Progenitor cell of endocrine pancreas (in vitro differentiated cells): ENCODE results near the gene OSBPL6. TPM values are rescaled to one million over a fixed set of nuclear protein-coding genes. Genes with fewer than 3 reads are reported as not detected.

ENCODE experiments used
- DNase-seq: peaks from one replicate; pipeline ENCODE4 v3.0.0; 2021; ENCODE audit warnings: low spot score; ENCODE audit not compliant: unreplicated experiment
- H3K27ac Mint-ChIP-seq: 2 replicates; pipeline ENCODE4 v1.8.0; 2021; ENCODE audit warnings: mild to moderate bottlenecking, moderate library complexity, mixed read lengths
- H3K27me3 Mint-ChIP-seq: 2 replicates; pipeline ENCODE4 v1.8.0; 2021; ENCODE audit warnings: mixed read lengths
- H3K36me3 Mint-ChIP-seq: 2 replicates; pipeline ENCODE4 v1.8.0; 2022; ENCODE audit warnings: mixed read lengths; ENCODE audit not compliant: insufficient read depth
- H3K4me1 Mint-ChIP-seq: 2 replicates; pipeline ENCODE4 v1.8.0; 2021; ENCODE audit warnings: low read depth, mixed read lengths
- H3K4me3 Mint-ChIP-seq: 2 replicates; pipeline ENCODE4 v1.8.0; 2021; ENCODE audit warnings: low read depth, mild to moderate bottlenecking, moderate library complexity, mixed read lengths
- H3K9me3 Mint-ChIP-seq: 2 replicates; pipeline ENCODE4 v1.8.0; 2021; ENCODE audit warnings: low read depth, mixed read lengths
- total RNA-seq: library from RNA; stranded (reverse); gene quantifications from 2 replicates; pipeline ENCODE4 v1.2.1, GENCODE V29; 2021
- TF ChIP-seq, protein P1 (sequence below): fragments of 200-600 bp; sonication (generic); IDR thresholded peaks from one replicate; pipeline ENCODE4 v1.5.0; 2021; ENCODE audit warnings: antibody characterized with exemption, mild to moderate bottlenecking; ENCODE audit not compliant: unreplicated experiment

Gene OSBPL6
- total RNA-seq, 1 donor from 2014 or later, result 2.4 TPM

DNA sequence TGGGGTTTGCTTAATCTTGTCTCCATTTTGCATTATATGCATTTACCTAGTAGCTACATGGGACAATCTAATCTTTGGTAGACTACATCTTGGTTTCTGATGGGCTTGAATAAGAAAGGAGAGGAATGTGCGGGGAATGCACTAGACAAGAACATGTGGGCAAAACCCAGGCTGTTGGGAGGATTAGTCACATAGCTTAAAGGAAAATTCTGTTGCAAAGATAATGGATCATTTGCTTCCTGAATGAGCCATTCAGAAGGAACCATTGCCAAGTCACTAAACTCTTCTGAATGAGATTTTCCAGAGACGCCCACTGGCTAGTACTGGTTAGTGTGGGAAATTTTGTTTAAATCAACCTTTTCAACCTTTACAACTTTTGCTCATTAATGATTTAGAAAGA, 84.8 kb downstream of the OSBPL6 start:
- peaks cover 19% of the 10 kb centered on the region for H3K4me1 Mint-ChIP-seq
- TF ChIP-seq, protein P1, sequence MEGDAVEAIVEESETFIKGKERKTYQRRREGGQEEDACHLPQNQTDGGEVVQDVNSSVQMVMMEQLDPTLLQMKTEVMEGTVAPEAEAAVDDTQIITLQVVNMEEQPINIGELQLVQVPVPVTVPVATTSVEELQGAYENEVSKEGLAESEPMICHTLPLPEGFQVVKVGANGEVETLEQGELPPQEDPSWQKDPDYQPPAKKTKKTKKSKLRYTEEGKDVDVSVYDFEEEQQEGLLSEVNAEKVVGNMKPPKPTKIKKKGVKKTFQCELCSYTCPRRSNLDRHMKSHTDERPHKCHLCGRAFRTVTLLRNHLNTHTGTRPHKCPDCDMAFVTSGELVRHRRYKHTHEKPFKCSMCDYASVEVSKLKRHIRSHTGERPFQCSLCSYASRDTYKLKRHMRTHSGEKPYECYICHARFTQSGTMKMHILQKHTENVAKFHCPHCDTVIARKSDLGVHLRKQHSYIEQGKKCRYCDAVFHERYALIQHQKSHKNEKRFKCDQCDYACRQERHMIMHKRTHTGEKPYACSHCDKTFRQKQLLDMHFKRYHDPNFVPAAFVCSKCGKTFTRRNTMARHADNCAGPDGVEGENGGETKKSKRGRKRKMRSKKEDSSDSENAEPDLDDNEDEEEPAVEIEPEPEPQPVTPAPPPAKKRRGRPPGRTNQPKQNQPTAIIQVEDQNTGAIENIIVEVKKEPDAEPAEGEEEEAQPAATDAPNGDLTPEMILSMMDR, result no peak
- no peaks in the 10 kb centered on the region for H3K36me3 Mint-ChIP-seq
- no peaks in the 10 kb centered on the region for H3K27me3 Mint-ChIP-seq
- no peak overlapping the region for H3K4me3 Mint-ChIP-seq
- H3K27ac Mint-ChIP-seq, result no peak overlapping the region
- DNase-seq, result no peak
- no peaks in the 10 kb centered on the region for H3K9me3 Mint-ChIP-seq

DNA sequence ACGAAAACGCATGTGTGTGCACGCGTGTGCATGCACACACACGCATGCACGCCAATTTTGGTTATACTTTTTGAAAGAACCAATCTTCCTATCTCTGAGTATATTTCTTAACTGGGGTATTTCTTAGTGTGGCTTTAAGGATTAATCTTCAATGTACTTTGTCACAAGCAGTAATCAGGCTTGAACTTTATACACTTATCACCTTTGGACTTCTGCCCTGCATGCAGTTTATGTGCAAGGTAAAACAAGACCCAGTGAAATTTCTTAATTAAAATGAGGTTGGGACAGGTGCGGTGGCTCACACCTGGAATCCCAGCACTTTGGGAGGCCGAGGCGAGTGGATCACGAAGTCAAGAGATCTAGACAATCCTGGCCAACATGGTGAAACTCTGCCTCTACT, 85.3 kb downstream of the OSBPL6 start:
- H3K36me3 Mint-ChIP-seq, result no peaks in the 10 kb centered on the region
- DNase-seq, result no peak
- TF ChIP-seq, protein P1, result no peak
- no peaks in the 10 kb centered on the region for H3K9me3 Mint-ChIP-seq
- H3K4me3 Mint-ChIP-seq, result no peak overlapping the region
- no peak overlapping the region for H3K27ac Mint-ChIP-seq
- no peaks in the 10 kb centered on the region for H3K27me3 Mint-ChIP-seq
- peaks cover 19% of the 10 kb centered on the region for H3K4me1 Mint-ChIP-seq

DNA sequence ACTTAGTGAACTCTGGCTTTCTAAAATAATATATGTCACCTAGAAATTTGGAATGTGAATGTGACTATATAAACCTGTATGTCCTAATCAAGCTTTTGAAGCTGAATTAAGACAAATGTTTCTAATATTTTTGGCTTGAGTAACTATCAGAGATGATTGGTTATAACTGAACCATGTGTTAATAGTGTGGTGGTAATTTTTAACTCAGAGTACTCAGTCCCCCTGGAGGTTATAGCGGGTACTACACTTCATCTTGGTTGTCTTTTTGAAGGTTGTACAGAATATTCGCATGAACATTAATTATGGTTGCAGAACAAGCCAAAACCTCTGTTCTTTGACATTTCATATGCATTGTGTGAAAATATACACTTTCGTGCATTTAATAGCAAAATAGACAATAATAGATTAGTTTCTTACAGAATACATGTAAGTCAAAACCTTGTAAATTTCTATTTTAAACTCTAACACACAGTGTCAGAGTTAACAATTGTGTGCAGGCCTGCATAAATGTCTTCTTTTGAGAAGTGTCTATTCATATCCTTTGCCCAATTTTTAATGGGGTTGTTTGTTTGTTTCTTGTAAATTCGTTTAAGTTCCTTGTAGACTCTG, 86.0 kb downstream of the OSBPL6 start:
- Mint-ChIP-seq H3K27me3 (no peaks in the 10 kb centered on the region), H3K9me3 (no peaks in the 10 kb centered on the region), H3K36me3 (no peaks in the 10 kb centered on the region), H3K4me1 (peaks cover 19% of the 10 kb centered on the region), H3K4me3 (no peak overlapping the region), H3K27ac (no peak overlapping the region)
- no peak for DNase-seq
- TF ChIP-seq, protein P1, result peak; percentile 55

DNA sequence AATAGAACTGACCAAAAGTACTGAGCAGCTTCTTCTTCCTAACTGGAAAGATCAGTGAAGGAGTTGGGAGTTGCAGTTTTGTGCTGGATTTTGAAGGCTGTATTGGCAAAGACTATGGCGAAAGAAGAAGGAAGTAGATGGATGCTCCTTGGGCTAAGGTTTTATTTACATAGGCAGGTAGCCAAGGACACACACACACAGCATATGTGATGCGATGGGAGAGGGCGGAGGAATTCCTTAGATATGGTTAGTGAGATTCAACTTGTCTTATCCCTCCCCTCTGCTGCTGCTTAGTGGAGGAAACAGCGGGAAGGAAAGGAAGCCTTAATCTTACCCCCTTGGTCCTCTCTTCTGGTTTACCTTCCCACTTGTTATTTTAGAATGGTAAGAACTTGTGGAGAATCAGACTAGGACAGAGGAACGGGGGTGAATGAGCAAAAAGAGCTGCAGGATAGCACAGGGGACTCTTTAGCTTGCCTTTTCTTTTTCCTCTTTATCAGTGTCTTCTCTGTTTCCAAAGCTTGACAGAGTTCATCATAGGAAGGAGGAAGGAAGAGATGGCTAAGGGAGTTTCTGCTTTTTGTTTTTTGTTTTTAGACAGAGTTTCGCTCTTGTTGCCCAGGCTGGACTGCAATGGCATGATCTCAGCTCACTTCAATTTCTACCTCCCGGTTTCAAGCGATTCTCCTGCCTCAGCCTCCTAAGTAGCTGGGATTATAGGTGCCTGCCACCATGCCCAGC, 87.9 kb downstream of the OSBPL6 start:
- TF ChIP-seq, protein P1, result no peak
- Mint-ChIP-seq H3K27me3 (no peaks in the 10 kb centered on the region), H3K4me3 (no peak overlapping the region), H3K27ac (no peak overlapping the region), H3K4me1 (peaks cover 19% of the 10 kb centered on the region), H3K36me3 (no peaks in the 10 kb centered on the region), H3K9me3 (peaks cover 2% of the 10 kb centered on the region)
- no peak for DNase-seq

DNA sequence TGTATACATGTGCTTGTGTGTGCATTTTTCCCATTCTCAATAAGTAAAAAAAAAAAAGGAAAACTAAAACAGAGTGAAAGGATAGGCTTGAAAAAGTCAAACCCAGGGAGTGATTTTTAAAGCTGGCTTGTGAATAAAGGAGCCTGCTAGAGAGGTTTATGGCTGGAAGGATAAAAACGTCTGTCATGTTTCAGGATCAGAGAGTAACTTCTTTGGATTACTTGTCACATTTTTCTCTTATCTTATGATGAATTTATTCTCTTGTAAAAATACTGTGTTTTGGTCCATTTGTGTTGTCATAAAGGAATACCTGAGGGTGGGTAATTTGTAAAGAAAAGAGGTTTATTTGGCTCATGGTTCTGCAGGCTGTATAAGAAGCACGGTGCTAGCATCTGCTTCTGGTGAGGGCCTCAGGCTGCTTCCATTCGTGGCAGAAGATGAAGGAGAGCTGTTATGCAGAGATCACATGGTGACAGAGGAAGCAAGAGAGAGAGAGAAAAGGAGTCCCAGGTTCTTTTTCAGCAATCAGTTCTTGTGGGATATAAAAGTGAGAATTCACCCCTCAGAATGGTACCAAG, 89.1 kb downstream of the OSBPL6 start:
- H3K4me3 Mint-ChIP-seq, result no peak overlapping the region
- H3K4me1 Mint-ChIP-seq, result peaks cover 10% of the 10 kb centered on the region
- H3K36me3 Mint-ChIP-seq, result peaks cover 2% of the 10 kb centered on the region

More for the DNA sequence above, 89.1 kb downstream of the OSBPL6 start:
- Mint-ChIP-seq H3K27ac (no peak overlapping the region), H3K27me3 (no peaks in the 10 kb centered on the region), H3K9me3 (peaks cover 6% of the 10 kb centered on the region)
- DNase-seq, result no peak
- TF ChIP-seq, protein P1, result no peak
